WI38 (cell line): ENCODE results near the gene HSD11B2.

Experiments used
- H3K4me3 ChIP-seq: 2 replicates; pipeline ENCODE4 v1.5.1; 2011; ENCODE audit warnings: low read depth, mild to moderate bottlenecking, control low read depth, low read length
- TF ChIP-seq, protein P1 (sequence below): IDR thresholded peaks from 2 replicates; pipeline ENCODE4 v1.5.1; 2012; ENCODE audit warnings: low read depth, mild to moderate bottlenecking, control low read depth, low read length

Gene HSD11B2

GRCh38 chr16:67441271-67441753 lies 10.4 kb downstream of the HSD11B2 start:
- H3K4me3 ChIP-seq = no peak overlapping the region
- TF ChIP-seq, protein P1, sequence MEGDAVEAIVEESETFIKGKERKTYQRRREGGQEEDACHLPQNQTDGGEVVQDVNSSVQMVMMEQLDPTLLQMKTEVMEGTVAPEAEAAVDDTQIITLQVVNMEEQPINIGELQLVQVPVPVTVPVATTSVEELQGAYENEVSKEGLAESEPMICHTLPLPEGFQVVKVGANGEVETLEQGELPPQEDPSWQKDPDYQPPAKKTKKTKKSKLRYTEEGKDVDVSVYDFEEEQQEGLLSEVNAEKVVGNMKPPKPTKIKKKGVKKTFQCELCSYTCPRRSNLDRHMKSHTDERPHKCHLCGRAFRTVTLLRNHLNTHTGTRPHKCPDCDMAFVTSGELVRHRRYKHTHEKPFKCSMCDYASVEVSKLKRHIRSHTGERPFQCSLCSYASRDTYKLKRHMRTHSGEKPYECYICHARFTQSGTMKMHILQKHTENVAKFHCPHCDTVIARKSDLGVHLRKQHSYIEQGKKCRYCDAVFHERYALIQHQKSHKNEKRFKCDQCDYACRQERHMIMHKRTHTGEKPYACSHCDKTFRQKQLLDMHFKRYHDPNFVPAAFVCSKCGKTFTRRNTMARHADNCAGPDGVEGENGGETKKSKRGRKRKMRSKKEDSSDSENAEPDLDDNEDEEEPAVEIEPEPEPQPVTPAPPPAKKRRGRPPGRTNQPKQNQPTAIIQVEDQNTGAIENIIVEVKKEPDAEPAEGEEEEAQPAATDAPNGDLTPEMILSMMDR = no peak

GRCh38 chr16:67441907-67442306 lies 11.0 kb downstream of the HSD11B2 start:
- TF ChIP-seq, protein P1 = no peak
- no peak overlapping the region for H3K4me3 ChIP-seq

DNA sequence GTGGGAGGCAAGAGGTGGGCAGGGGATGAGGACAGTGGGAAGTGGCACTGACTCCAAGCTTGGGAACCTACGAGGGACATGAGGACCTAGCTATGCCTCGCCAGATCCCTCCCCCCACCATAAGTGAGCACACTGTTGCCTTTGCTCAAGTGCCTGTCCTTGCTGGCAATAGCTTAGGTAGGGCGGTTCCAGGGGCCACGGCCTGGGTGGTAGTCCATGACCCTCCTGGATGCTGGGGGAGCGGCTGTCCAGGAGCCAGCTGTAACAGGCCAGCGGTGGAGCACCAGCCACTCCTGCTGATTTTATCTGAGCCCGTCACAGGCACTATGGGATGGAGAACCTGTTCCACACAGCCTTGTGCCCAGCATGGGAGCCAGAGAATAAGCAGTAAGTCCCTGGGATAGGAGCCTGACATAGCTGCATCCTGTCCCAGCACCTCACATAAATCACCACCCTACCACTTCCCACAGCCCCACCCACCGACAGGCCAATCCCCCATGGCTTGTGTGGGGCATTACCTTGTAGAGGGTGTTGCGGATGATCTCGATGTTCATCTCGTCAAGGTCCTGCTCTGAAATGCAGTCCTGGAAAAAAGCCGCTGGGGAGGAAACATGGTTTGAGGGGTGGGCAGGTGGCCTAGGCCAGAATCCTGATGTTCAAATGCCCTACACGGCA lies 11.8 kb downstream of the HSD11B2 start:
- TF ChIP-seq, protein P1 = no peak
- H3K4me3 ChIP-seq = no peak overlapping the region

- no peak overlapping the region for H3K4me3 ChIP-seq
- TF ChIP-seq, protein P1 = no peak
Observed at GRCh38 chr16:67443265-67443664, 12.3 kb downstream of the HSD11B2 start.

DNA sequence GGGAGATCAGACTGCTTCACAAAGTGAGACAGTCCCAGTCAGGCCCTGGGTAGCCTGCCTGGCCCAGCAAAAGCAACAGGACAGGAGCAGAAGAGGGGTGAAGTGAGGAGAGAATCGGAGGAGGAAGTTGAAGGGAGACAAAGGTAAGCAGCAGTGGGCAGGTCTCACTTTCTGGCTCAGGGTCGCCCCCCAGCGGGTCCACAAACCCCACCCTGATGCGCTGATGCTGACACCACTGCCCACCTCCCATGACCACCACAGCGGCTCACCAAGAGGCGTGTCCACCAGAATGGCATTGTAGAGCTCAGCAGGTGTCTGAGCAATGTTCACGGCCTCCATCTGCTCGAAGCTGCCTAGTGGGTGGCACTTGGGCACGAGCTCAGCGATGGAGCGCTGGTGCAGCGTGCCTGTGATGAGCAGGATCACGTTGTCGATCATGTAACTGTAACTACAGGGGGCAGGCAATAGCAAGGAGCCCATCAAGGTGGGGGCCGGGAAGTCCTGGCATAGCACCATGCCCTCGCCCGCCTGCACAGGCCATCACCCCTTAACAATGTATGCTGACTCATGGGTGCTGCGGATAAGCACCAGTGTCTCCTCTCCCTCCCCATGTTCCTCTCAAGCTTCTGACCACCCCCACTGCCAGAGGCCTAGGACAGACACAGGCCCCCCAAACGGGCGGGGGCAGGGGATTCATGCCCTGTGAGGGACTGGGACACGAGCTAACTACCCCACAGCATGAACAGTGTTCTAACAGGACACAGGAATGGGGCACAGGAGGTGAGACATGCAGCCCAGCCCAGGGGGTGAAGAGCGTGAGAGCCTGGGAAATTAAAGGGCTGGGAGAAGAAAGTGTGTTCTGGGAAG lies 13.6 kb downstream of the HSD11B2 start:
- no peak overlapping the region for H3K4me3 ChIP-seq
- TF ChIP-seq, protein P1 = no peak

DNA sequence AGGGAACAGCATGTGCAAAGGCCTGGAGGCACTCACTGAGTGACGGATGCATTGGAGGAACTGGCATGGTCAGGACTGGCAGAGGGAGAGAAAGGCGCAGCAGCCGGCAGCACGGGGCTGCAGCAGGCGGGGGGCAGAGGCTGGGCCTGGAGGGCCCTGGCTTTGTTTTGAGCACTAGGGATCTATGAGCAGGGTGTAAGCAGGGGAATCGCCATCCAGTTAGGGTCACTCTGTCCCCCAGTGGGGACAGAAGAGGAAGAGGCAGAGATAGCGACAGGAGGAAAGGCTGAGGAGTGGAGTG lies 14.2 kb downstream of the HSD11B2 start:
- TF ChIP-seq, protein P1 = no peak

GRCh38 chr16:67445441-67445912 lies 14.6 kb downstream of the HSD11B2 start:
- H3K4me3 ChIP-seq = no peak overlapping the region
- TF ChIP-seq, protein P1 = no peak

More for the DNA sequence above, 14.2 kb downstream of the HSD11B2 start:
- no peak overlapping the region for H3K4me3 ChIP-seq
